Measurements from ENCODE around the gene AGT. TPM values are rescaled to one million over a fixed set of nuclear protein-coding genes. Genes with fewer than 3 reads are reported as not detected.

Gene AGT
- total RNA-seq, 1 donor from 2014 or later = 6.3 TPM

GRCh38 chr1:230715510-230715909 lies 1.6 kb upstream of the AGT start:
- H3K9me3 Mint-ChIP-seq (ENCODE audit: unreplicated experiment) = peaks cover 3% of the 10 kb centered on the region
- no peak for TF ChIP-seq CTCF (IDR thresholded peaks at IDR 0.05; ENCODE audit: partially characterized antibody, unreplicated experiment)
- DNase-seq = no peak

GRCh38 chr1:230713547-230713914 lies 391 bp downstream of the AGT start:
- TF ChIP-seq CTCF (IDR thresholded peaks at IDR 0.05; ENCODE audit: partially characterized antibody, unreplicated experiment) = no peak
- Mint-ChIP-seq H3K27me3 (ENCODE audit: unreplicated experiment) (no peaks in the 10 kb centered on the region), H3K36me3 (ENCODE audit: unreplicated experiment) (peaks cover 5% of the 10 kb centered on the region), H3K4me1 (ENCODE audit: low read depth, unreplicated experiment) (peaks cover 13% of the 10 kb centered on the region), H3K9me3 (ENCODE audit: unreplicated experiment) (peaks cover 5% of the 10 kb centered on the region), H3K27ac (ENCODE audit: unreplicated experiment) (peak overlapping the region; percentile 77), H3K4me3 (ENCODE audit: unreplicated experiment) (peak overlapping the region; percentile 55)
- no peak for DNase-seq

More at GRCh38 chr1:230715510-230715909, 1.6 kb upstream of the AGT start:
- H3K27ac Mint-ChIP-seq (ENCODE audit: unreplicated experiment) = no peak overlapping the region
- H3K27me3 Mint-ChIP-seq (ENCODE audit: unreplicated experiment) = no peaks in the 10 kb centered on the region
- peaks cover 5% of the 10 kb centered on the region for H3K36me3 Mint-ChIP-seq (ENCODE audit: unreplicated experiment)
- H3K4me3 Mint-ChIP-seq (ENCODE audit: unreplicated experiment) = no peak overlapping the region
- H3K4me1 Mint-ChIP-seq (ENCODE audit: low read depth, unreplicated experiment) = peaks cover 13% of the 10 kb centered on the region

- TF ChIP-seq CTCF (IDR thresholded peaks at IDR 0.05; ENCODE audit: partially characterized antibody, unreplicated experiment) = no peak
- peaks cover 5% of the 10 kb centered on the region for H3K36me3 Mint-ChIP-seq (ENCODE audit: unreplicated experiment)
- peaks cover 13% of the 10 kb centered on the region for H3K4me1 Mint-ChIP-seq (ENCODE audit: low read depth, unreplicated experiment)
- H3K27me3 Mint-ChIP-seq (ENCODE audit: unreplicated experiment) = no peaks in the 10 kb centered on the region
- peak overlapping the region; percentile 21 for H3K27ac Mint-ChIP-seq (ENCODE audit: unreplicated experiment)
- no peak overlapping the region for H3K4me3 Mint-ChIP-seq (ENCODE audit: unreplicated experiment)
- H3K9me3 Mint-ChIP-seq (ENCODE audit: unreplicated experiment) = peaks cover 7% of the 10 kb centered on the region
- DNase-seq = no peak
These were observed 784 bp downstream of the AGT start for GRCh38 chr1:230713138-230713537.

GRCh38 chr1:230712470-230712942 lies 1.4 kb downstream of the AGT start:
- TF ChIP-seq CTCF (IDR thresholded peaks at IDR 0.05; ENCODE audit: partially characterized antibody, unreplicated experiment) = no peak
- Mint-ChIP-seq H3K9me3 (ENCODE audit: unreplicated experiment) (peaks cover 7% of the 10 kb centered on the region), H3K36me3 (ENCODE audit: unreplicated experiment) (peaks cover 5% of the 10 kb centered on the region), H3K4me1 (ENCODE audit: low read depth, unreplicated experiment) (peaks cover 13% of the 10 kb centered on the region), H3K27me3 (ENCODE audit: unreplicated experiment) (no peaks in the 10 kb centered on the region), H3K4me3 (ENCODE audit: unreplicated experiment) (no peak overlapping the region), H3K27ac (ENCODE audit: unreplicated experiment) (peak overlapping the region; percentile 21)
- no peak for DNase-seq

- H3K27ac Mint-ChIP-seq (ENCODE audit: unreplicated experiment) = no peak overlapping the region
- H3K36me3 Mint-ChIP-seq (ENCODE audit: unreplicated experiment) = no peaks in the 10 kb centered on the region
- peaks cover 13% of the 10 kb centered on the region for H3K4me1 Mint-ChIP-seq (ENCODE audit: low read depth, unreplicated experiment)
- TF ChIP-seq CTCF (IDR thresholded peaks at IDR 0.05; ENCODE audit: partially characterized antibody, unreplicated experiment) = no peak
- DNase-seq = no peak
- no peak overlapping the region for H3K4me3 Mint-ChIP-seq (ENCODE audit: unreplicated experiment)
- peaks cover 11% of the 10 kb centered on the region for H3K9me3 Mint-ChIP-seq (ENCODE audit: unreplicated experiment)
- H3K27me3 Mint-ChIP-seq (ENCODE audit: unreplicated experiment) = peaks cover 3% of the 10 kb centered on the region
These were observed 2.7 kb downstream of the AGT start for GRCh38 chr1:230711245-230711644.
